K562 (cell line): Measurements from ENCODE around the gene CD320. TPM values are rescaled to one million over a fixed set of nuclear protein-coding genes. Genes with fewer than 3 reads are reported as not detected.

Source experiments
- ATF7 ChIP-seq: fragments of 450-650 bp; IDR thresholded peaks from 2 replicates; pipeline ENCODE4 v1.7.1; 2014; ENCODE audit warnings: mild to moderate bottlenecking, moderate library complexity
- BHLHE40 ChIP-seq: IDR thresholded peaks from 2 replicates; pipeline ENCODE4 v1.6.1; 2011; ENCODE audit warnings: low read length, improper control_type of control experiment
- CEBPG ChIP-seq, 3 experiments: fragments of 200-800 bp in 1 of 3; sonication (Bioruptor generic) in 1 of 3; sonication (generic) in 1 of 3; formaldehyde crosslinking in 1 of 3; IDR thresholded peaks in 2 of 3; conservative IDR thresholded peaks in 1 of 3; 2 replicates each; pipeline versions ENCODE4 v1.6.1 to v1.8.0; 2016 to 2022; ENCODE audit warnings: missing compliant biosample characterization in 2 of 3, missing genetic modification characterization in 2 of 3, mild to moderate bottlenecking in 1 of 3, missing genetic modification reagents in 1 of 3
- ELF1 ChIP-seq: fragments of 200-800 bp; sonication (Bioruptor generic); IDR thresholded peaks from 2 replicates; pipeline ENCODE4 v1.6.1; 2016; ENCODE audit warnings: missing genetic modification characterization, missing compliant biosample characterization
- FOS ChIP-seq: IDR thresholded peaks from 3 replicates; pipeline ENCODE4 v1.6.1; 2011; ENCODE audit not compliant: insufficient read length; ENCODE audit errors: extremely low read depth
- FOXA1 ChIP-seq: fragments of 450-650 bp; IDR thresholded peaks from 2 replicates; pipeline ENCODE4 v1.6.1; 2016; ENCODE audit warnings: mild to moderate bottlenecking, borderline replicate concordance
- FOXM1 ChIP-seq, 2 experiments: fragments of 450-650 bp in 1 of 2; sonication (generic) in 1 of 2; formaldehyde crosslinking in 1 of 2; IDR thresholded peaks; 2 replicates each; pipeline versions ENCODE4 v1.6.1 to v1.9.0; 2017 to 2022; ENCODE audit warnings: low read depth in 2 of 2, mild to moderate bottlenecking in 2 of 2, missing genetic modification reagents in 1 of 2, moderate library complexity in 1 of 2
- HMBOX1 ChIP-seq: sonication (generic); IDR thresholded peaks from 2 replicates; pipeline ENCODE4 v1.6.1; 2016
- KHSRP ChIP-seq: fragments of 450-650 bp; IDR thresholded peaks from 2 replicates; pipeline ENCODE4 v1.6.1; 2017
- NRF1 ChIP-seq, 2 experiments: fragments of 450-650 bp; IDR thresholded peaks in 1 of 2; conservative IDR thresholded peaks in 1 of 2; 2 replicates each; pipeline ENCODE4 v1.6.1; 2014; ENCODE audit warnings: mild to moderate bottlenecking in 2 of 2
- POLR2G ChIP-seq: fragments of 200-400 bp; formaldehyde crosslinking; IDR thresholded peaks from 2 replicates; pipeline ENCODE4 v1.6.1; 2017; ENCODE audit warnings: low read depth, mild to moderate bottlenecking, antibody characterized with exemption, low read length, moderate library complexity
- SAP30 ChIP-seq: fragments of 200-600 bp; sonication (generic); IDR thresholded peaks from 2 replicates; pipeline ENCODE4 v1.6.1; 2012; ENCODE audit warnings: borderline replicate concordance, low read depth, mild to moderate bottlenecking, moderate library complexity, low read length, control low read depth, inconsistent platforms; ENCODE audit not compliant: insufficient read depth, poor library complexity, severe bottlenecking
- TAF1 ChIP-seq: IDR thresholded peaks from 2 replicates; pipeline ENCODE4 v1.6.1; 2011; ENCODE audit warnings: mild to moderate bottlenecking, low read length, moderate library complexity; ENCODE audit not compliant: insufficient read depth, control insufficient read depth, severe bottlenecking; ENCODE audit errors: extremely low read depth
- YBX1 ChIP-seq: fragments of 450-650 bp; IDR thresholded peaks from 2 replicates; pipeline ENCODE4 v1.7.1; 2016; ENCODE audit warnings: mild to moderate bottlenecking
- ZBTB40 ChIP-seq, 2 experiments: fragments of 450-650 bp in 1 of 2; sonication (generic) in 1 of 2; formaldehyde crosslinking in 1 of 2; IDR thresholded peaks; 2 replicates each; pipeline versions ENCODE4 v1.7.1 to v1.9.0; 2016 to 2022; ENCODE audit warnings: inconsistent platforms in 1 of 2, mild to moderate bottlenecking in 1 of 2, missing genetic modification reagents in 1 of 2
- polyA plus RNA-seq, 8 experiments: library from polyadenylated mRNA; depleted of rRNA in 4 of 8; stranded (reverse) in 5 of 8; unstranded in 3 of 8; fragments of >200 nt; fragmentation: Nextera tagmentation in 2 of 8; fragmentation: Illumina TruSeq in 1 of 8; extraction: Ambion mirVana in 2 of 8; extraction: Trizol in 1 of 8; gene quantifications; 2 replicates each; pipeline versions ENCODE4 v1.2.1 to v1.2.3, GENCODE V29; 2011 to 2014; ENCODE audit warnings: inconsistent platforms in 1 of 8, missing spikeins in 1 of 8
- total RNA-seq, 7 experiments: library from RNA; depleted of rRNA in 6 of 7; stranded (reverse); fragments of >200 nt in 6 of 7; fragmentation: Illumina TruSeq in 2 of 7; extraction: Trizol in 2 of 7; gene quantifications; 2 replicates each; pipeline versions ENCODE4 v1.2.1 to v1.2.3, GENCODE V29; 2011 to 2021; ENCODE audit warnings: low replicate concordance in 1 of 7

CD320 gene
- total and polyA plus RNA-seq, 9 of the 15 experiments (the other 6 are each of a cell fraction or from before 2014, with no cell fraction given) = 0.45 to 94.5 (median 34.4) TPM

GRCh38 chr19:8304841-8305621 lies 3.1 kb downstream of the CD320 start (continued):
- TF ChIP-seq FOXM1 (IDR thresholded peaks at IDR 0.05; ENCODE audit: low read depth) (no peak), FOXM1 (CRISPR knock-in tag; IDR thresholded peaks at IDR 0.05; ENCODE audit: low read depth) (no peak), CEBPG (CRISPR knock-in tag; IDR thresholded peaks at IDR 0.05) (no peak), CEBPG (tag; conservative IDR thresholded peaks at IDR 0.05 in 1 of 2, IDR thresholded peaks at IDR 0.05 in 1 of 2) (no peak), FOXA1 (no peak), YBX1 (no peak), ATF7 (no peak), ELF1 (tag) (no peak), KHSRP (no peak), TAF1 (no peak), FOS (no peak), POLR2G (peak; percentile 51), BHLHE40 (peak; percentile 32; the same call in 1 of the 2 replicates), NRF1 (conservative IDR thresholded peaks at IDR 0.05 in 1 of 2, IDR thresholded peaks at IDR 0.05 in 1 of 2) (peak; percentile 10 to 40; a peak in 1 of 4 replicates), HMBOX1 (no peak), SAP30 (no peak), ZBTB40 (IDR thresholded peaks at IDR 0.05) (no peak), ZBTB40 (CRISPR knock-in tag; IDR thresholded peaks at IDR 0.05) (no peak)
